ENCODE measurements around the gene SKAP1.
A peak's percentile ranks its signal among the peaks of the same experiment; 100 is the strongest.

SKAP1 gene

GRCh38 chr17:48144231-48144630, 285.8 kb downstream of the SKAP1 start:
- DNase-seq (ENCODE audit: low read depth), result no peak

GRCh38 chr17:48143629-48144028, 286.4 kb downstream of the SKAP1 start:
- DNase-seq (ENCODE audit: low read depth), result no peak

- DNase-seq (ENCODE audit: low read depth), result no peak
Observed at GRCh38 chr17:48139944-48140343, 290.1 kb downstream of the SKAP1 start.

GRCh38 chr17:48137656-48138055, 292.4 kb downstream of the SKAP1 start:
- DNase-seq (ENCODE audit: low read depth), result no peak

GRCh38 chr17:48134912-48135480, 295.0 kb downstream of the SKAP1 start:
- DNase-seq (ENCODE audit: low read depth), result no peak

- DNase-seq (ENCODE audit: low read depth), result no peak
Observed at GRCh38 chr17:48132385-48132784, 297.6 kb downstream of the SKAP1 start.

GRCh38 chr17:48131216-48131824, 298.7 kb downstream of the SKAP1 start:
- DNase-seq (ENCODE audit: low read depth), result no peak

- DNase-seq (ENCODE audit: low read depth), result no peak
Observed at GRCh38 chr17:48129981-48130380, 300.0 kb downstream of the SKAP1 start.

- DNase-seq (ENCODE audit: low read depth), result no peak
Observed at GRCh38 chr17:48128400-48128799, 301.6 kb downstream of the SKAP1 start.

GRCh38 chr17:48127371-48128051, 302.5 kb downstream of the SKAP1 start:
- DNase-seq (ENCODE audit: low read depth), result no peak

- DNase-seq (ENCODE audit: low read depth), result no peak
Observed at GRCh38 chr17:48126532-48126850, 303.5 kb downstream of the SKAP1 start.

- DNase-seq (ENCODE audit: low read depth), result no peak
Observed at GRCh38 chr17:48125829-48126531, 304.0 kb downstream of the SKAP1 start.

- no peak for DNase-seq (ENCODE audit: low read depth)
Observed at GRCh38 chr17:48123776-48124388, 306.1 kb downstream of the SKAP1 start.

- no peak for DNase-seq (ENCODE audit: low read depth)
Observed at GRCh38 chr17:48123111-48123510, 306.9 kb downstream of the SKAP1 start.

- no peak for DNase-seq (ENCODE audit: low read depth)
Observed at GRCh38 chr17:48122665-48123045, 307.4 kb downstream of the SKAP1 start.

GRCh38 chr17:48121923-48122664, 307.9 kb downstream of the SKAP1 start:
- DNase-seq (ENCODE audit: low read depth), result no peak

- no peak for DNase-seq (ENCODE audit: low read depth)
Observed at GRCh38 chr17:48113201-48113676, 316.8 kb downstream of the SKAP1 start.

- DNase-seq (ENCODE audit: low read depth), result no peak
Observed at GRCh38 chr17:48111937-48112241, 318.1 kb downstream of the SKAP1 start.

- no peak for DNase-seq (ENCODE audit: low read depth)
Observed at GRCh38 chr17:48110761-48111160, 319.3 kb downstream of the SKAP1 start.

- DNase-seq (ENCODE audit: low read depth), result peak; percentile 89
Observed at GRCh38 chr17:48107137-48108055, 322.6 kb downstream of the SKAP1 start, which contains the start of gene SNX11. Gene SNX11 (plus strand): TSS chr17:48107766. CDS start chr17:48112044, 4,278 bp downstream.

- DNase-seq (ENCODE audit: low read depth), result no peak
Observed at GRCh38 chr17:48106802-48107136, 323.2 kb downstream of the SKAP1 start.

All from stimulated activated CD8-positive, alpha-beta memory T cell treated with anti-CD3 and anti-CD28 coated beads, Interleukin-12 subunit alpha, Interleukin-12 subunit beta, amount 100 ng/mL, for 4 hours (primary cell).